Effector memory CD4-positive, alpha-beta T cell (primary cell): ENCODE data around the gene TAF15.

Experiments
- DNase-seq, 3 donors: peaks; one replicate each; pipeline ENCODE4 v3.0.0-alpha.2; 2020
- H3K27ac ChIP-seq: 2 replicates; pipeline ENCODE4 v1.7.0; 2013; ENCODE audit warnings: mild to moderate bottlenecking, low read length, moderate library complexity; ENCODE audit not compliant: insufficient read depth, poor library complexity, severe bottlenecking
- H3K27me3 ChIP-seq: replicated peaks from 2 replicates; pipeline ENCODE4 v1.7.0; 2013; ENCODE audit warnings: mild to moderate bottlenecking, low read length; ENCODE audit not compliant: insufficient read depth, control insufficient read depth, poor library complexity, severe bottlenecking
- H3K36me3 ChIP-seq: 2 replicates; pipeline ENCODE4 v1.7.0; 2013; ENCODE audit warnings: mild to moderate bottlenecking, low read length, moderate library complexity; ENCODE audit not compliant: control insufficient read depth, insufficient read depth
- H3K4me1 ChIP-seq: 2 replicates; pipeline ENCODE4 v1.7.0; 2013; ENCODE audit warnings: low read length, mild to moderate bottlenecking; ENCODE audit not compliant: control insufficient read depth, insufficient read depth, poor library complexity, severe bottlenecking
- H3K4me3 ChIP-seq: 2 replicates; pipeline ENCODE4 v1.7.0; 2013; ENCODE audit warnings: low read length, low read depth, mild to moderate bottlenecking; ENCODE audit not compliant: insufficient read depth, poor library complexity, severe bottlenecking
- H3K9me3 ChIP-seq: 2 replicates; pipeline ENCODE4 v1.7.0; 2013; ENCODE audit warnings: mild to moderate bottlenecking, low read length, moderate library complexity; ENCODE audit not compliant: control insufficient read depth

Gene TAF15

GRCh38 chr17:35879773-35880654 is 70.7 kb downstream of the TAF15 start, which contains the start of gene CCL5:
TSS of gene CCL5 (minus strand) at chr17:35880360.
- Histone ChIP-seq H3K36me3 (no peaks in the 10 kb centered on the region), H3K27me3 (no peaks in the 10 kb centered on the region), H3K27ac (peak within 1 kb of the TSS; percentile 37), H3K9me3 (no peaks in the 10 kb centered on the region), H3K4me3 (peak within 1 kb of the TSS; percentile 15), H3K4me1 (no peaks in the 10 kb centered on the region)
- DNase-seq, result peak; percentile 35 to 62 (median 39)

GRCh38 chr17:35889241-35889640 is 80.0 kb downstream of the TAF15 start:
- H3K27me3 ChIP-seq, result no peaks in the 10 kb centered on the region
- no peaks in the 10 kb centered on the region for H3K9me3 ChIP-seq
- no peak overlapping the region for H3K27ac ChIP-seq
- no peak for DNase-seq
- H3K4me1 ChIP-seq, result no peaks in the 10 kb centered on the region
- no peaks in the 10 kb centered on the region for H3K36me3 ChIP-seq
- no peak overlapping the region for H3K4me3 ChIP-seq

GRCh38 chr17:35889818-35890773 is 80.8 kb downstream of the TAF15 start:
- H3K27me3 ChIP-seq, result no peaks in the 10 kb centered on the region
- peak overlapping the region; percentile 9 for H3K27ac ChIP-seq
- no peaks in the 10 kb centered on the region for H3K9me3 ChIP-seq
- no peaks in the 10 kb centered on the region for H3K36me3 ChIP-seq
- DNase-seq, result no peak
- H3K4me3 ChIP-seq, result no peak overlapping the region
- no peaks in the 10 kb centered on the region for H3K4me1 ChIP-seq

GRCh38 chr17:35890774-35891155 is 81.5 kb downstream of the TAF15 start:
- DNase-seq, result peak; percentile 37 to 54 (median 53)
- no peak overlapping the region for H3K27ac ChIP-seq
- no peaks in the 10 kb centered on the region for H3K36me3 ChIP-seq
- H3K9me3 ChIP-seq, result no peaks in the 10 kb centered on the region
- no peaks in the 10 kb centered on the region for H3K4me1 ChIP-seq
- H3K27me3 ChIP-seq, result no peaks in the 10 kb centered on the region
- H3K4me3 ChIP-seq, result no peak overlapping the region

GRCh38 chr17:35891269-35891668 is 82.0 kb downstream of the TAF15 start:
- Histone ChIP-seq H3K4me3 (no peak overlapping the region), H3K36me3 (no peaks in the 10 kb centered on the region), H3K27me3 (no peaks in the 10 kb centered on the region), H3K27ac (no peak overlapping the region), H3K4me1 (no peaks in the 10 kb centered on the region), H3K9me3 (no peaks in the 10 kb centered on the region)
- DNase-seq, result no peak

- Histone ChIP-seq H3K4me1 (no peaks in the 10 kb centered on the region), H3K27ac (no peak overlapping the region), H3K9me3 (no peaks in the 10 kb centered on the region), H3K36me3 (no peaks in the 10 kb centered on the region), H3K4me3 (no peak overlapping the region), H3K27me3 (no peaks in the 10 kb centered on the region)
- DNase-seq, result peak in 1 of 3 donors; percentile 47
Observed at GRCh38 chr17:35892091-35893035, 83.1 kb downstream of the TAF15 start.

- H3K4me1 ChIP-seq, result peaks cover under 1% of the 10 kb centered on the region
- no peaks in the 10 kb centered on the region for H3K36me3 ChIP-seq
- no peak overlapping the region for H3K4me3 ChIP-seq
- no peaks in the 10 kb centered on the region for H3K27me3 ChIP-seq
- H3K9me3 ChIP-seq, result no peaks in the 10 kb centered on the region
- no peak for DNase-seq
- H3K27ac ChIP-seq, result no peak overlapping the region
Observed at GRCh38 chr17:35893751-35894150, 84.5 kb downstream of the TAF15 start.

- Histone ChIP-seq H3K36me3 (no peaks in the 10 kb centered on the region), H3K27me3 (no peaks in the 10 kb centered on the region), H3K27ac (no peak overlapping the region), H3K4me3 (no peak overlapping the region), H3K9me3 (no peaks in the 10 kb centered on the region), H3K4me1 (peaks cover 3% of the 10 kb centered on the region)
- DNase-seq, result no peak
Observed at GRCh38 chr17:35894206-35894605, 84.9 kb downstream of the TAF15 start.
